Measurements from ENCODE around the gene ARL15. TPM values are rescaled to one million over a fixed set of nuclear protein-coding genes. Genes with fewer than 3 reads are reported as not detected.
"Not testable (repeated sequence)": the region's sequence is repeated elsewhere in the genome, so short reads cannot be mapped to it uniquely, and the experiment has no call there.

ARL15 gene
- total and polyA plus RNA-seq, 2 of the 4 experiments (the other 2 are of a cell fraction) = 7.3 to 19.2 TPM

GRCh38 chr5:53836851-53837430 lies 473.4 kb downstream of the ARL15 start:
- H2BK20ac ChIP-seq (ENCODE audit: low read depth, low read length); H3K9ac ChIP-seq (ENCODE audit: low read depth, low read length); H3K23ac ChIP-seq (ENCODE audit: low read depth, low read length); H4K20me1 ChIP-seq (ENCODE audit: insufficient read depth, low read length); H3K27me3 ChIP-seq (ENCODE audit: control insufficient read depth, insufficient read depth, low read length); H3K4ac ChIP-seq (ENCODE audit: low read depth, low read length); H2BK15ac ChIP-seq (ENCODE audit: low read depth, low read length); H3K4me3 ChIP-seq (ENCODE audit: insufficient read depth, low read depth, low read length); ATAC-seq (ENCODE audit: low read depth); H3K56ac ChIP-seq (ENCODE audit: extremely low read depth, insufficient read depth, low read length); H3K36me3 ChIP-seq (ENCODE audit: control insufficient read depth, insufficient read depth, low read length); H3K9me3 ChIP-seq (ENCODE audit: control insufficient read depth, insufficient read depth, low read length); H4K5ac ChIP-seq (ENCODE audit: low read depth, low read length); POLR2A ChIA-PET (ENCODE audit: unreplicated experiment); H3K4me1 ChIP-seq (ENCODE audit: control insufficient read depth, insufficient read depth, low read length); H2BK5ac ChIP-seq (ENCODE audit: low read depth, low read length, poor library complexity, severe bottlenecking); in situ Hi-C loops (cut with MboI; ENCODE audit: low sequenced_read_pairs); H4K91ac ChIP-seq (ENCODE audit: insufficient read depth, low read depth, low read length); BruUV-seq (replicated peaks); H3K14ac ChIP-seq (replicated peaks; ENCODE audit: low read depth, low read length); H4K8ac ChIP-seq (ENCODE audit: low read depth in 2 of 2, low read length in 2 of 2); H3K79me1 ChIP-seq (ENCODE audit: low read depth in 1 of 2, low read length in 2 of 2); H2AK9ac ChIP-seq (replicated peaks; ENCODE audit: low read depth, low read length, poor library complexity); H3K4me2 ChIP-seq (ENCODE audit: low read depth, low read length); H2AFZ ChIP-seq (replicated peaks; ENCODE audit: low read length, poor library complexity); intact Hi-C loops (cut with micrococcal nuclease); H3K18ac ChIP-seq (ENCODE audit: low read depth, low read length); H2AK5ac ChIP-seq (ENCODE audit: low read depth, low read length); H3K9me1 ChIP-seq (ENCODE audit: insufficient read depth, low read length); DNase-seq; H2BK120ac ChIP-seq (ENCODE audit: low read depth, low read length); dilution Hi-C loops (cut with HindIII; ENCODE audit: low sequenced_read_pairs, unreplicated experiment); H3K27ac ChIP-seq (ENCODE audit: insufficient read depth, low read length): not testable (repeated sequence)
- CTCF ChIA-PET = interaction anchor here (1.0 kb wide), 1 partner anchor 15 kb away, joined by 3 read pairs; no protein-coding TSS in a partner anchor
- WGBS, 2 experiments (ENCODE audit: extremely low coverage in 2 of 2, insufficient read length in 1 of 2) = 94% methylated on average over 13 of the region's 19 CpGs; no CpG with 5 or more reads in 1 of the 2 experiments
